Cardiac fibroblast (primary cell): ENCODE measurements around the gene MISP3.
A peak's percentile ranks its signal among the peaks of the same experiment; 100 is the strongest.

ENCODE experiments used
- DNase-seq, 2 donors: peaks; one replicate each; pipeline versions ENCODE4 v3.0.0 to v3.0.0-alpha.2; 2010; ENCODE audit warnings: low read depth in 2 of 2
- H3K4me3 ChIP-seq, 2 donors: replicated peaks in 1 of 2; 1 replicate in 1 of 2; 2 replicates in 1 of 2; pipeline ENCODE4 v1.5.1; 2011; ENCODE audit warnings: low read depth in 2 of 2, low read length in 2 of 2, mild to moderate bottlenecking in 2 of 2, moderate library complexity in 1 of 2
- TF ChIP-seq, protein P1 (sequence below): IDR thresholded peaks from one replicate; pipeline ENCODE4 v1.5.1; 2011; ENCODE audit warnings: low read depth, mild to moderate bottlenecking, low read length, inconsistent platforms

The MISP3 gene

GRCh38 chr19:14054099-14054498 lies 18.5 kb upstream of the MISP3 start:
- DNase-seq: no peak
- TF ChIP-seq, protein P1, sequence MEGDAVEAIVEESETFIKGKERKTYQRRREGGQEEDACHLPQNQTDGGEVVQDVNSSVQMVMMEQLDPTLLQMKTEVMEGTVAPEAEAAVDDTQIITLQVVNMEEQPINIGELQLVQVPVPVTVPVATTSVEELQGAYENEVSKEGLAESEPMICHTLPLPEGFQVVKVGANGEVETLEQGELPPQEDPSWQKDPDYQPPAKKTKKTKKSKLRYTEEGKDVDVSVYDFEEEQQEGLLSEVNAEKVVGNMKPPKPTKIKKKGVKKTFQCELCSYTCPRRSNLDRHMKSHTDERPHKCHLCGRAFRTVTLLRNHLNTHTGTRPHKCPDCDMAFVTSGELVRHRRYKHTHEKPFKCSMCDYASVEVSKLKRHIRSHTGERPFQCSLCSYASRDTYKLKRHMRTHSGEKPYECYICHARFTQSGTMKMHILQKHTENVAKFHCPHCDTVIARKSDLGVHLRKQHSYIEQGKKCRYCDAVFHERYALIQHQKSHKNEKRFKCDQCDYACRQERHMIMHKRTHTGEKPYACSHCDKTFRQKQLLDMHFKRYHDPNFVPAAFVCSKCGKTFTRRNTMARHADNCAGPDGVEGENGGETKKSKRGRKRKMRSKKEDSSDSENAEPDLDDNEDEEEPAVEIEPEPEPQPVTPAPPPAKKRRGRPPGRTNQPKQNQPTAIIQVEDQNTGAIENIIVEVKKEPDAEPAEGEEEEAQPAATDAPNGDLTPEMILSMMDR: no peak
- H3K4me3 ChIP-seq: no peak overlapping the region

GRCh38 chr19:14054721-14055120 lies 17.9 kb upstream of the MISP3 start:
- DNase-seq: no peak
- H3K4me3 ChIP-seq: no peak overlapping the region
- TF ChIP-seq, protein P1: no peak

GRCh38 chr19:14055396-14055795 lies 17.2 kb upstream of the MISP3 start:
- no peak for DNase-seq
- TF ChIP-seq, protein P1: no peak
- no peak overlapping the region for H3K4me3 ChIP-seq

DNA sequence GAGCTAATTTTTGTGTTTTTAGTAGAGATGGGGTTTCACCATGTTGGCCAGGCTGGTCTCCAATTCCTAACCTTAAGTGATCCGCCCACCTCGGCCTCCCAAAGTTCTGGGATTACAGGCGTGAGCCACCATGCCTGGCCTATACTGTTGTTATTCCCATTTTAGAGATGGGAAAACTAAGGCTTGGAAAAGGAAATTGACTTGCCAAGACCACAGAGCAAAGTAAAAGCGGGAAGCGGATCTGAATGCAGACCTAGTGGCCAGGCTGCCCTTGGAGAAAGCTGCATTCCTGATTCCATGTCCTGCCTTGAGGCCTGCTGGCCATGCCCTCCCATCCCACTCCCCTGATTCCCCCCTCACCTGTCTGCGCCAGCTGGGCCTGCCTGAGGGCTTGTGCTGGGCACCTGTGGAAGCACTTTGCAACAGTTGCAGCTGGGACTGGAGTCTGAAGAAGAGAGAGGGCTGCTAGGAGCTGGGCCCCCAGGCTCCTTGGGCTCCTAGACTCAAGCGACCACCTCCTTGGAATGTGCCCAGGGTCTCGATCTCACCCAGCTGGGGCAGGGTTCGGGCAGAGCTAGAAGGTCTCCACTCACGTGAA lies 16.4 kb upstream of the MISP3 start:
- DNase-seq: no peak
- no peak overlapping the region for H3K4me3 ChIP-seq
- TF ChIP-seq, protein P1: no peak

DNA sequence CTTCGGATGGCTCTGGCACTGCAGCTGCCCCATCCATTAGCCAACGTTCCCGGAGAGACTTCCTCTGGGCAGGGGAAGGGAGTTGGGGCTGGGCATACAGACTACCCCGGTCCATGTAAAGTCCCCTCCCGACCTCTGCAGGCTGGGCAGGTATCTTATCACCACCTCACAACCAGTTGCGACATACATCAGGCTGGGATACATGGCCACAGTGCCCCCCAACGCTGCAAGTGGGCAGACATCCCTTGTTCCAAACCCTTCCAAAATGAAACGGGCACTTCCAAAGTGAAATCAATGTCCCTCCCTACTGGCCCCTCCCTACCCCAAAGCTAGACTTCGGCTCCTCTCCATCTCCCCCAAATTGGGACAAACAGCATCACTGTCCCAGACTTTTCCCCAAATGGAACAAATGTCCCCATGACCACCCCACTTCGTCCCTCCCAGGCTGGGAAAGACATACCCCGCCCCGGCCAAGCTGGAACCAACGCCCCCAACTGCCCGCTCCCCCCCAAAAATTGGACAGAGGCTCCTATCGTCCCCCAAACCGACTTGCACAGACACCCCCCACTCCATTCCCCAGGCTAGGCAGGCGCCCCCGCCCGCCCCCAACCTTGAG lies 15.7 kb upstream of the MISP3 start:
- TF ChIP-seq, protein P1: no peak
- DNase-seq: no peak
- peak overlapping the region in 1 of 2 donors; percentile 8 for H3K4me3 ChIP-seq

- H3K4me3 ChIP-seq: no peak overlapping the region
- DNase-seq: no peak
- TF ChIP-seq, protein P1: no peak
These were observed 14.1 kb upstream of the MISP3 start for GRCh38 chr19:14058182-14059092.
